GM12865 (cell line): ENCODE results near the gene RAP2A.

Experiments
- DNase-seq: peaks from one replicate; pipeline ENCODE4 v3.0.0; 2010; ENCODE audit warnings: low read depth
- H3K4me3 ChIP-seq: 2 replicates; pipeline ENCODE4 v1.5.1; 2011; ENCODE audit warnings: mild to moderate bottlenecking, low read depth, low read length, control low read depth
- CTCF ChIP-seq: IDR thresholded peaks from 2 replicates; pipeline ENCODE4 v1.5.1; 2011; ENCODE audit warnings: low read length, control low read depth, low read depth, inconsistent platforms; ENCODE audit not compliant: insufficient read depth; ENCODE audit errors: missing control alignments

Gene RAP2A

GRCh38 chr13:97499181-97499580 is 65.2 kb downstream of the RAP2A start:
- DNase-seq = no peak
- TF ChIP-seq CTCF = no peak
- no peak overlapping the region for H3K4me3 ChIP-seq

GRCh38 chr13:97502181-97502580 is 68.2 kb downstream of the RAP2A start:
- DNase-seq = no peak
- no peak for TF ChIP-seq CTCF
- H3K4me3 ChIP-seq = no peak overlapping the region

- no peak for DNase-seq
- no peak for TF ChIP-seq CTCF
- no peak overlapping the region for H3K4me3 ChIP-seq
Measured at GRCh38 chr13:97502706-97503105, 68.7 kb downstream of the RAP2A start.

- no peak overlapping the region for H3K4me3 ChIP-seq
- no peak for DNase-seq
Measured at GRCh38 chr13:97505017-97505416, 71.0 kb downstream of the RAP2A start.

GRCh38 chr13:97506511-97506910 is 72.5 kb downstream of the RAP2A start:
- no peak for TF ChIP-seq CTCF
- DNase-seq = no peak

More at GRCh38 chr13:97505017-97505416, 71.0 kb downstream of the RAP2A start:
- no peak for TF ChIP-seq CTCF

GRCh38 chr13:97512732-97513131 is 78.8 kb downstream of the RAP2A start:
- H3K4me3 ChIP-seq = no peak overlapping the region
- no peak for TF ChIP-seq CTCF
- no peak for DNase-seq

More at GRCh38 chr13:97506511-97506910, 72.5 kb downstream of the RAP2A start:
- H3K4me3 ChIP-seq = no peak overlapping the region

GRCh38 chr13:97515643-97516042 is 81.7 kb downstream of the RAP2A start:
- no peak for TF ChIP-seq CTCF
- no peak overlapping the region for H3K4me3 ChIP-seq
- DNase-seq = no peak
